ENCODE results near the gene ABCD4.
"Not testable (repeated sequence)": the region's sequence is repeated elsewhere in the genome, so short reads cannot be mapped to it uniquely, and the experiment has no call there.

ABCD4 gene

DNA sequence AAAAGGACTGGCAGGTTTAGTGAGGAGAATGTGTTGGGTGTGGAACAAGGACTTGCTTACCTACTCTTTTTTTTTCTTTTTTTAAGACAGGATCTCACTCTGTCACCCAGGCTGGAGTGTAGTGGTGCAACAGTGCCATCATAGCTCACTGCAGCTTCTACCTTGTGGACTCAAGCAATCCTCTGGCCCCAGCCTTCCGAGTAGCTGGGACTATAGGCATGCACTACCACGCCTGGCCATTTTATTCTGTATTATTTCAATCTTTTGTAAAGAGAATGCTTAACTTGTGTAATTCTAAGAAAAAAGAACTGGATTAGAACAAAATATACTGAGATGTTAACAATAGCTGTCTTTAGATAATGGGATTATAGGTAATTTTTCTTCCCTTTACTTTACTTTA lies 43.6 kb upstream of the ABCD4 start:
- no peak overlapping the region for H4K91ac ChIP-seq (ENCODE audit: low read depth, low read length)
- no peak overlapping the region for H3K4ac ChIP-seq (ENCODE audit: low read depth, low read length)
- H3K4me3 ChIP-seq (ENCODE audit: low read depth, low read length): no peak overlapping the region
- H2BK12ac ChIP-seq (ENCODE audit: low read length): no peak overlapping the region
- no peak overlapping the region for H3K14ac ChIP-seq (ENCODE audit: low read length)
- no peak overlapping the region for H3K9ac ChIP-seq (ENCODE audit: low read length)
- H3K27ac ChIP-seq (ENCODE audit: low read depth, low read length): no peak overlapping the region
- no peaks in the 10 kb centered on the region for H3K36me3 ChIP-seq (ENCODE audit: control insufficient read depth in 1 of 2, insufficient read depth in 2 of 2, low read length in 2 of 2)
- no peak overlapping the region for H3K23ac ChIP-seq (ENCODE audit: low read length)
- no peak overlapping the region for H2BK5ac ChIP-seq (ENCODE audit: low read depth, low read length, poor library complexity)
- DNase-seq: no peak
- no peak overlapping the region for H2BK120ac ChIP-seq (ENCODE audit: insufficient read depth, low read length, poor library complexity)
- no peak overlapping the region for H3K4me2 ChIP-seq (ENCODE audit: low read length)
- H3K9me3 ChIP-seq (ENCODE audit: insufficient read depth, low read depth, low read length): no peaks in the 10 kb centered on the region
- H2AK5ac ChIP-seq (ENCODE audit: low read length): no peak overlapping the region
- no peak overlapping the region for H3K18ac ChIP-seq (ENCODE audit: low read length)
- H4K12ac ChIP-seq (ENCODE audit: low read depth, low read length): no peak overlapping the region
- no peaks in the 10 kb centered on the region for H3K79me1 ChIP-seq (ENCODE audit: low read length)
- no peaks in the 10 kb centered on the region for H3K79me2 ChIP-seq (ENCODE audit: control insufficient read depth, insufficient read depth, low read length, poor library complexity)
- WGBS (ENCODE audit: extremely low coverage, insufficient coverage, insufficient read length): no CpG with 5 or more reads among the region's 2 CpGs
- no peak overlapping the region for H2AFZ ChIP-seq (ENCODE audit: insufficient read depth, low read length, poor library complexity)
- no peaks in the 10 kb centered on the region for H3K27me3 ChIP-seq (ENCODE audit: insufficient read depth, low read length)
- no peak overlapping the region for H4K8ac ChIP-seq (ENCODE audit: low read depth, low read length)
- peaks cover 7 to 13% of the 10 kb centered on the region in 2 experiments for H3K4me1 ChIP-seq (ENCODE audit: control insufficient read depth in 1 of 2, insufficient read depth in 2 of 2, low read length in 2 of 2)

DNA sequence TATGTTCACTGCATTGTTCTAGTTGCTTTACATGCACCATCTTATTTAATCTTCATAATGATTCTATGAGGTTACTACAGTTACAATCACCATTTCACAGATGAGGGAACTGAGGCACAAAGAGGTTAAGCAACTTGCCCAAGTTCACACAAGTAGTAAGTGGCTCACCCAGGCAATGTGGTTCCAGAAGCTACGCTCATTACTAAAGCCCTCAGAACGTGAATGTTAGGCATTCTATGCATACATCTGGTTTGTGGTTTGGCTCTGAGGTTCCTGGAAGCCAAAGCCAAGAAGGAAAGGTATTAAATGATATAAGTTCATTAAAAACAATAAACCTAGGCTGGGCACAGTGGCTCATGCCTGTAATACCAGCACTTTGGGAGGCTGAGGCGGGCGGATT lies 31.2 kb upstream of the ABCD4 start:
- no peak overlapping the region for H3K9ac ChIP-seq (ENCODE audit: low read length)
- H3K27ac ChIP-seq (ENCODE audit: low read depth, low read length): no peak overlapping the region
- no peak overlapping the region for H2AK5ac ChIP-seq (ENCODE audit: low read length)
- H3K79me2 ChIP-seq (ENCODE audit: control insufficient read depth, insufficient read depth, low read length, poor library complexity): no peaks in the 10 kb centered on the region
- H2BK12ac ChIP-seq (ENCODE audit: low read length): no peak overlapping the region
- H3K4me2 ChIP-seq (ENCODE audit: low read length): no peak overlapping the region
- no peak overlapping the region for H4K12ac ChIP-seq (ENCODE audit: low read depth, low read length)
- no peaks in the 10 kb centered on the region for H3K9me3 ChIP-seq (ENCODE audit: insufficient read depth, low read depth, low read length)
- H2BK5ac ChIP-seq (ENCODE audit: low read depth, low read length, poor library complexity): no peak overlapping the region
- H2BK120ac ChIP-seq (ENCODE audit: insufficient read depth, low read length, poor library complexity): no peak overlapping the region
- DNase-seq: peak; percentile 4 to 61
- no peaks in the 10 kb centered on the region for H3K27me3 ChIP-seq (ENCODE audit: insufficient read depth, low read length)
- H2AFZ ChIP-seq (ENCODE audit: insufficient read depth, low read length, poor library complexity): no peak overlapping the region
- H3K4me1 ChIP-seq (ENCODE audit: control insufficient read depth in 1 of 2, insufficient read depth in 2 of 2, low read length in 2 of 2): no peaks in the 10 kb centered on the region
- WGBS (ENCODE audit: extremely low coverage, insufficient coverage, insufficient read length): no CpG with 5 or more reads among the region's 4 CpGs
- no peaks in the 10 kb centered on the region for H3K36me3 ChIP-seq (ENCODE audit: control insufficient read depth in 1 of 2, insufficient read depth in 2 of 2, low read length in 2 of 2)
- H4K91ac ChIP-seq (ENCODE audit: low read depth, low read length): no peak overlapping the region
- no peak overlapping the region for H4K8ac ChIP-seq (ENCODE audit: low read depth, low read length)
- H3K4ac ChIP-seq (ENCODE audit: low read depth, low read length): no peak overlapping the region
- H3K18ac ChIP-seq (ENCODE audit: low read length): no peak overlapping the region
- no peak overlapping the region for H3K23ac ChIP-seq (ENCODE audit: low read length)
- H3K4me3 ChIP-seq (ENCODE audit: low read depth, low read length): no peak overlapping the region
- no peak overlapping the region for H3K14ac ChIP-seq (ENCODE audit: low read length)
- no peaks in the 10 kb centered on the region for H3K79me1 ChIP-seq (ENCODE audit: low read length)

- H3K79me2 ChIP-seq (ENCODE audit: control insufficient read depth, insufficient read depth, low read length, poor library complexity); H3K79me1 ChIP-seq (ENCODE audit: low read length); H3K27me3 ChIP-seq (ENCODE audit: insufficient read depth, low read length); H2AK5ac ChIP-seq (ENCODE audit: low read length); H3K4ac ChIP-seq (ENCODE audit: low read depth, low read length); H3K18ac ChIP-seq (ENCODE audit: low read length); H4K12ac ChIP-seq (ENCODE audit: low read depth, low read length); H2BK12ac ChIP-seq (ENCODE audit: low read length); DNase-seq; H3K9me3 ChIP-seq (ENCODE audit: insufficient read depth, low read depth, low read length); H4K8ac ChIP-seq (ENCODE audit: low read depth, low read length); H3K9ac ChIP-seq (ENCODE audit: low read length); H4K91ac ChIP-seq (ENCODE audit: low read depth, low read length); H3K27ac ChIP-seq (ENCODE audit: low read depth, low read length); H3K23ac ChIP-seq (ENCODE audit: low read length); H2BK120ac ChIP-seq (ENCODE audit: insufficient read depth, low read length, poor library complexity); H3K4me2 ChIP-seq (ENCODE audit: low read length); H3K36me3 ChIP-seq (ENCODE audit: control insufficient read depth in 1 of 2, insufficient read depth in 2 of 2, low read length in 2 of 2); H2AFZ ChIP-seq (ENCODE audit: insufficient read depth, low read length, poor library complexity); H3K14ac ChIP-seq (ENCODE audit: low read length); H2BK5ac ChIP-seq (ENCODE audit: low read depth, low read length, poor library complexity); H3K4me3 ChIP-seq (ENCODE audit: low read depth, low read length): not testable (repeated sequence)
- peaks cover 5 to 11% of the 10 kb centered on the region in 2 experiments for H3K4me1 ChIP-seq (ENCODE audit: control insufficient read depth in 1 of 2, insufficient read depth in 2 of 2, low read length in 2 of 2)
- no CpG with 5 or more reads among the region's 9 CpGs for WGBS (ENCODE audit: extremely low coverage, insufficient coverage, insufficient read length)
Observed at GRCh38 chr14:74329950-74330552, 27.3 kb upstream of the ABCD4 start.

GRCh38 chr14:74326369-74327152 lies 23.8 kb upstream of the ABCD4 start:
- Histone ChIP-seq H2BK12ac (ENCODE audit: low read length) (no peak overlapping the region), H4K8ac (ENCODE audit: low read depth, low read length) (no peak overlapping the region), H3K9me3 (ENCODE audit: insufficient read depth, low read depth, low read length) (no peaks in the 10 kb centered on the region), H3K36me3 (ENCODE audit: control insufficient read depth in 1 of 2, insufficient read depth in 2 of 2, low read length in 2 of 2) (no peaks in the 10 kb centered on the region), H3K4me1 (ENCODE audit: control insufficient read depth in 1 of 2, insufficient read depth in 2 of 2, low read length in 2 of 2) (peaks cover 5 to 11% of the 10 kb centered on the region in 2 experiments), H3K23ac (ENCODE audit: low read length) (no peak overlapping the region), H2BK5ac (ENCODE audit: low read depth, low read length, poor library complexity) (no peak overlapping the region), H2BK120ac (ENCODE audit: insufficient read depth, low read length, poor library complexity) (no peak overlapping the region), H2AFZ (ENCODE audit: insufficient read depth, low read length, poor library complexity) (no peak overlapping the region), H3K9ac (ENCODE audit: low read length) (no peak overlapping the region), H3K4ac (ENCODE audit: low read depth, low read length) (no peak overlapping the region), H3K18ac (ENCODE audit: low read length) (no peak overlapping the region), H3K79me2 (ENCODE audit: control insufficient read depth, insufficient read depth, low read length, poor library complexity) (no peaks in the 10 kb centered on the region), H3K4me2 (ENCODE audit: low read length) (no peak overlapping the region), H3K27me3 (ENCODE audit: insufficient read depth, low read length) (no peaks in the 10 kb centered on the region), H3K14ac (ENCODE audit: low read length) (no peak overlapping the region), H3K79me1 (ENCODE audit: low read length) (no peaks in the 10 kb centered on the region), H4K12ac (ENCODE audit: low read depth, low read length) (no peak overlapping the region), H3K4me3 (ENCODE audit: low read depth, low read length) (no peak overlapping the region), H4K91ac (ENCODE audit: low read depth, low read length) (no peak overlapping the region), H2AK5ac (ENCODE audit: low read length) (no peak overlapping the region), H3K27ac (ENCODE audit: low read depth, low read length) (no peak overlapping the region)
- no peak for DNase-seq
- no CpG with 5 or more reads among the region's 10 CpGs for WGBS (ENCODE audit: extremely low coverage, insufficient coverage, insufficient read length)
